Esophagus muscularis mucosa (tissue), 3 donors: ENCODE results near the gene AKAP5.

Source experiments
- POLR2AphosphoS5 ChIP-seq, 2 donors: sonication (generic); formaldehyde crosslinking; IDR thresholded peaks; one replicate each; pipeline ENCODE4 v1.6.1; 2017; ENCODE audit warnings: antibody characterized with exemption in 2 of 2
- TF ChIP-seq, protein P1 (sequence below), 3 experiments: fragments of 200-600 bp in 2 of 3; fragments of 450-650 bp in 1 of 3; sonication (generic) in 2 of 3; IDR thresholded peaks; one replicate each; pipeline ENCODE4 v1.5.1; 2017 to 2019; ENCODE audit warnings: antibody characterized with exemption in 3 of 3, mild to moderate bottlenecking in 2 of 3, moderate library complexity in 1 of 3

GRCh38 chr14:64421166-64421565 lies 44.1 kb upstream of the AKAP5 start:
- TF ChIP-seq, protein P1, sequence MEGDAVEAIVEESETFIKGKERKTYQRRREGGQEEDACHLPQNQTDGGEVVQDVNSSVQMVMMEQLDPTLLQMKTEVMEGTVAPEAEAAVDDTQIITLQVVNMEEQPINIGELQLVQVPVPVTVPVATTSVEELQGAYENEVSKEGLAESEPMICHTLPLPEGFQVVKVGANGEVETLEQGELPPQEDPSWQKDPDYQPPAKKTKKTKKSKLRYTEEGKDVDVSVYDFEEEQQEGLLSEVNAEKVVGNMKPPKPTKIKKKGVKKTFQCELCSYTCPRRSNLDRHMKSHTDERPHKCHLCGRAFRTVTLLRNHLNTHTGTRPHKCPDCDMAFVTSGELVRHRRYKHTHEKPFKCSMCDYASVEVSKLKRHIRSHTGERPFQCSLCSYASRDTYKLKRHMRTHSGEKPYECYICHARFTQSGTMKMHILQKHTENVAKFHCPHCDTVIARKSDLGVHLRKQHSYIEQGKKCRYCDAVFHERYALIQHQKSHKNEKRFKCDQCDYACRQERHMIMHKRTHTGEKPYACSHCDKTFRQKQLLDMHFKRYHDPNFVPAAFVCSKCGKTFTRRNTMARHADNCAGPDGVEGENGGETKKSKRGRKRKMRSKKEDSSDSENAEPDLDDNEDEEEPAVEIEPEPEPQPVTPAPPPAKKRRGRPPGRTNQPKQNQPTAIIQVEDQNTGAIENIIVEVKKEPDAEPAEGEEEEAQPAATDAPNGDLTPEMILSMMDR (IDR thresholded peaks at IDR 0.05), result no peak
- no peak for TF ChIP-seq POLR2AphosphoS5 (IDR thresholded peaks at IDR 0.05)
